ENCODE measurements around the gene ZNF444.
"Not testable (repeated sequence)": the region's sequence is repeated elsewhere in the genome, so short reads cannot be mapped to it uniquely, and the experiment has no call there.

ZNF444 gene

DNA sequence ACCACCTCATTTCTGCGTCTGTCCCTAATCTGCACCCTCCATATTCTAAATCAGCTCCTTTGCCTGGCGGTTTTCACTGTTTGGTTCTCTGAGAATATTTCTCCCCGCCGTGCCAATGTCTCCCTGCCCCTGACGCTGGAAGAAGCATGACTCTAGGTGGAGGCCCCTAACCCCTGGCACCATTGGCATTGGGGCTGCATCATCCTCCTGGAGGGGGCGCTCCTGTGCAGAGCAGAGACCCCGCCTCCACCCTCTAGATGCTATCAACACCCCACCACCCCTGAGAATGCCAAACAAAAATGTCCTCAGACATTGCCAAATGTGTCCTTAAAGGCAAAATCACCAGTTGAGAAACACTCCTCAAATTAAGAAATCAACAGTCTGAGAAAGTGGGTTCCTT is 50.0 kb downstream of the ZNF444 start:
- Histone ChIP-seq H3K27ac (no peak overlapping the region), H4K20me1 (no peaks in the 10 kb centered on the region), H3K9ac (no peak overlapping the region), H3K9me3 (no peaks in the 10 kb centered on the region), H3K4me2 (no peak overlapping the region), H3K4me1 (peaks cover under 1% of the 10 kb centered on the region), H3K36me3 (no peaks in the 10 kb centered on the region), H3K4me3 (no peak overlapping the region), H3K27me3 (no peaks in the 10 kb centered on the region)
- no peak for TF ChIP-seq Cebpa-rat (IDR thresholded peaks at IDR 0.05)

DNA sequence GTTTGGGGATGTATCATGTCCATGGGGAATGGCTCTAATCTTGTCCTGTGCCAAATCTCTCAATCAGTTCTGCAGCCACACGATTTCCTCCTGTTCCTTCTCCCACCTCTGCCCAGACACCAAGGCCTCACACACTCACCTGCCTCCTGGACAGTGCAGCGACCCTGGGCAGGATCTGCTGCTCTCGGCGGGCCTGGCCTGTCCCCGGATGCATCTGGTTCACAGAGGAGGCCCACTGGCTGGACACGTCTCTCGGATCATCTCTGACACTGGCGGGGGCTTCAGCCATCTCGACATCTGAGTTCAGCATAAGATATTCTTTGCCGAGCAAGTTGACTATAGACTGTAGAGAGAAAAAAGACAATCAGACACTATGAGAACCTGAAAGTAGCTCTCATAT is 50.6 kb downstream of the ZNF444 start:
- Histone ChIP-seq H4K20me1 (no peaks in the 10 kb centered on the region), H3K4me3 (no peak overlapping the region), H3K9ac (no peak overlapping the region), H3K4me1 (no peaks in the 10 kb centered on the region), H3K9me3 (no peaks in the 10 kb centered on the region), H3K36me3 (no peaks in the 10 kb centered on the region), H3K27me3 (no peaks in the 10 kb centered on the region), H3K4me2 (no peak overlapping the region), H3K27ac (no peak overlapping the region)
- TF ChIP-seq Cebpa-rat (IDR thresholded peaks at IDR 0.05), result no peak

DNA sequence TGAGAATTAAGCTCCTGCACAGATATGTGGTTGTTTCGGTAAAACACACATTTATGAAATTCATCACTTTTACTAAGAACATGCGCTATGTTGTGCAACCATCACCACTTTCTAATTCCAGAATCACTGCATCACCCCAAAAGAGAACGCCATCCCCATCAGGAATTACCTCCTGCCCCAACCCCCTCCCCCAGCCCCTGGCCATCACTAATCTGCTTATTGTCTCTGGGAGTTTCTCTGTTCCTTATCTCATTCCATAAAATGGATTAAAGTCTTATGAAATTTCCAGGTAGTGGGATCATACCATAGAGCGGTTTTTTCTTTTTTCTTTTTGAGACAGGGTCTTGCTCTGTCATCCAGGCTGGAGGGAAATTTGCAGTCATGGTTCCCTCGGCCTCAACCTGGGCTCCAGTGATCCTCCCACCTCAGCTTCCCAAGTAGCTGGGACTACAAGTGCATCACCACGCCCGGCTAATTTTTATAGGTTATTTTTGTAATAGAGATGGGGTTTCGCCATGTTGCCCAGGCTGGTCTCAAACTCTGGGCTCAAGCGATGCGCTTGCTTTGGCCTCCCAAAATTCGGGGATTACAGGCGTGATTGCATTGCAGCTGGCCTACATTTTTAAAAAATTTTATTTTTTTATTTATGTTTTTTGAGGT is 53.0 kb downstream of the ZNF444 start:
- H4K20me1 ChIP-seq, result no peaks in the 10 kb centered on the region
- no peak overlapping the region for H3K9ac ChIP-seq
- no peaks in the 10 kb centered on the region for H3K27me3 ChIP-seq
- H3K9me3 ChIP-seq, result no peaks in the 10 kb centered on the region
- H3K4me1 ChIP-seq, result no peaks in the 10 kb centered on the region
- no peaks in the 10 kb centered on the region for H3K36me3 ChIP-seq
- no peak overlapping the region for H3K4me2 ChIP-seq
- H3K27ac ChIP-seq, result no peak overlapping the region
- TF ChIP-seq Cebpa-rat (IDR thresholded peaks at IDR 0.05), result no peak
- no peak overlapping the region for H3K4me3 ChIP-seq

DNA sequence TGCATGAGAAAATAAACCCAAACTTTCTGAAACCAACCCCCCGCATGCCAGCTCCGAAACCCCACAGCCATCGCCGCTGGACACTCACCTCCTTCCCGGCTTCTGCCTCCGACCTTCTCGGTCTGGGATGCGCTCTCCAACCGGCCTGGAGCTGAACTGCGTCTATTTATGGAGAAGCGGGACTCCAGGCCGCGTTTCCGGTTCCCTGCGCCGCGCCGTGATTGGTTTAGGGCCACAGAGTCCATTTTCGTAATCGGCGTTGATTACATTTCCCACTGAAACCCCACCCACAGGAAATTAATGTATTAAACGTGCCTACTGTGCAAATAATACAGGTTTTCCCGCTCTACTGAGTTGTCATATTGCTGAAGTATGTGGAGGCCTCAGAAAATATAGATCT is 56.6 kb downstream of the ZNF444 start, which contains the start of gene ZSCAN5B:
ZSCAN5B (minus strand) TSS at position 138 of the 400 bp plus-strand sequence. CDS start 4,731 bp downstream, outside the sequence.
- not testable (repeated sequence) for H3K27ac ChIP-seq, H3K4me1 ChIP-seq, H3K9ac ChIP-seq, H4K20me1 ChIP-seq, H3K4me3 ChIP-seq, H3K27me3 ChIP-seq, H3K9me3 ChIP-seq, H3K4me2 ChIP-seq, H3K36me3 ChIP-seq

DNA sequence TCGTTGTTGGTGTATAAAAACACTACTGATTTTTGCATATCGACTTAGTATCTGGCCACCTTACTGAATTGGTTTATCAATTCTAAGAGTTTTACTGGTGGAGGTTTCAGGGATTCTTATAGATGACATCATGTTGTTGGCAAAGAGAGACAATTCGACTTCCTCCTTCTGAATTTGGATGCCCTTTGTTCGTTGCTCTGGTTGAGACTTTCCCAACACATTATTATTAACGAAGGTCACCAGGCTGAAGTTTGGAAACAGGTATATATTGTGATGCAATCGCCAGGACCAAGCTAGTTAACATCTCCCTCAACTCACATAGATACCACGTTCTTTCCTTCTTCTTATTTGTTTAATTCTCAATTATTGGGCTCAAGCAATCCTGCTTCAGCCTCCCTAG is 58.6 kb downstream of the ZNF444 start:
- no peak overlapping the region for H3K4me3 ChIP-seq
- no peak overlapping the region for H3K4me2 ChIP-seq
- no peak for TF ChIP-seq Cebpa-rat (IDR thresholded peaks at IDR 0.05)
- no peaks in the 10 kb centered on the region for H3K9me3 ChIP-seq
- H3K27me3 ChIP-seq, result no peaks in the 10 kb centered on the region
- H3K9ac ChIP-seq, result no peak overlapping the region
- H3K27ac ChIP-seq, result no peak overlapping the region
- no peaks in the 10 kb centered on the region for H4K20me1 ChIP-seq
- no peaks in the 10 kb centered on the region for H3K36me3 ChIP-seq
- H3K4me1 ChIP-seq, result no peaks in the 10 kb centered on the region

DNA sequence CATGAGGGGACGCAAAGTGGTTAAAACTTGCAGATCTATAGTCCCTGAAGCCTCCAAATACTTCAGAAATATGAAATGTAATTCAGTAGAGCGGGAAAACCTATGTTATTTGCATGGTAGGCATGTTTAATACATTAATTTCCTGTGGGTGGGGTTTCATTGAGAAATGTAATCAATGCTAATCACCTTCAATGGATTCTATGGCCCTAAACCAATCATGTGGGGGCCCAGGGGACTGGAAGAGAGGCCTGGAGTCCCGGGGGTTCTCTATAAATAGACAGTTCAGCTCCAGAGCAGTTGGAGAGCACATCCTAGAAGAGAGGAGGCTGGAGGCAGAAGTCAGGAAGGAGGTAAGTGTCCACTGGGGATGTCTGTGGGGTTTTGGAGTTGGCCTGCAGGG is 60.9 kb downstream of the ZNF444 start, which contains the start of gene ZSCAN5C:
ZSCAN5C (plus strand) TSS at position 301 of the 400 bp plus-strand sequence. CDS start 3,641 bp downstream, outside the sequence.
- Histone ChIP-seq H3K4me1 (no peaks in the 10 kb centered on the region), H3K27ac (no peak within 1 kb of the TSS), H3K4me2 (no peak within 1 kb of the TSS), H3K4me3 (no peak within 1 kb of the TSS), H3K27me3 (no peaks in the 10 kb centered on the region), H3K9ac (no peak within 1 kb of the TSS), H4K20me1 (no peaks in the 10 kb centered on the region), H3K36me3 (no peaks in the 10 kb centered on the region), H3K9me3 (no peaks in the 10 kb centered on the region)
- TF ChIP-seq Cebpa-rat (IDR thresholded peaks at IDR 0.05), result no peak

DNA sequence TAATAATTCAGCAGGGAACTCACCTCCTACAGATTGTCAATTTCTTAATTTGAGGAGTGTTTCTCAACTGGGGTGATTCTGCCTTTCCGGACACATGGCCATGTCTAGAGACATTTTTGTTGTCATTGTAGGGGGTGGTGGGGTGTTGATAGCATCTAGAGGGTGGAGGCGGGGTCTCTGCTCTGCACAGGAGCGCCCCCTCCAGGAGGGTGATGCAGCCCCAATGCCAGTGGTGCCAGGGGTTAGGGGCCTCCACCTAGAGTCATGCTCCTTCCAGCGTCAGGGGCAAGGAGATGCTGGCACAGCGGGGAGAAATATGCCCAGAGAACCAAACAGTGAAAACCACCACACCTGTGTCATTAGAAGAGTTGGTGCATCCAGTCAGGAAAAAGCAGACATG is 66.5 kb downstream of the ZNF444 start:
- not testable (repeated sequence) for H4K20me1 ChIP-seq, H3K4me3 ChIP-seq, H3K9ac ChIP-seq, H3K4me2 ChIP-seq, H3K27ac ChIP-seq, H3K36me3 ChIP-seq, H3K9me3 ChIP-seq, H3K27me3 ChIP-seq, H3K4me1 ChIP-seq

DNA sequence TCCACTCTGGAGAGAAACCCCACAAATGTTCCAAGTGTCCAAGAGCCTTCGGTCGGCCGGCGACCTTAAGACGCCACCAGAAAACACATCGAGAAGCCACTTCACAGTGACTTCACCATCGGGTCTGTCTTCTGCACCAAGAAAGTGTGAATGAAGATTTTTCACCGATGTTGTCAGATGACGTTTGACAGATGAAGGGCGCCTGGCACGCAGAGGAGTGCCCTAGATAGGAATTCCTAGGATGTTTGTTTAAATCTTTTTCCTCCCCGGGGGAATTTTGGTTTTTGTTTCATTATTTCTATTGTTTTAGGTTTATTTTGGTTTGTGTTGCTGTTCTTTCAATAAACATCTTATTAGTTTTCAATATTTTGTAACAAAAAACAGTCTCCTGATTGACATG is 68.0 kb downstream of the ZNF444 start:
- no peaks in the 10 kb centered on the region for H3K36me3 ChIP-seq
- H4K20me1 ChIP-seq, result no peaks in the 10 kb centered on the region
- no peak overlapping the region for H3K9ac ChIP-seq
- H3K27me3 ChIP-seq, result no peaks in the 10 kb centered on the region
- TF ChIP-seq Cebpa-rat (IDR thresholded peaks at IDR 0.05), result no peak
- no peak overlapping the region for H3K4me3 ChIP-seq
- no peak overlapping the region for H3K27ac ChIP-seq
- no peaks in the 10 kb centered on the region for H3K4me1 ChIP-seq
- H3K4me2 ChIP-seq, result no peak overlapping the region
- no peaks in the 10 kb centered on the region for H3K9me3 ChIP-seq

DNA sequence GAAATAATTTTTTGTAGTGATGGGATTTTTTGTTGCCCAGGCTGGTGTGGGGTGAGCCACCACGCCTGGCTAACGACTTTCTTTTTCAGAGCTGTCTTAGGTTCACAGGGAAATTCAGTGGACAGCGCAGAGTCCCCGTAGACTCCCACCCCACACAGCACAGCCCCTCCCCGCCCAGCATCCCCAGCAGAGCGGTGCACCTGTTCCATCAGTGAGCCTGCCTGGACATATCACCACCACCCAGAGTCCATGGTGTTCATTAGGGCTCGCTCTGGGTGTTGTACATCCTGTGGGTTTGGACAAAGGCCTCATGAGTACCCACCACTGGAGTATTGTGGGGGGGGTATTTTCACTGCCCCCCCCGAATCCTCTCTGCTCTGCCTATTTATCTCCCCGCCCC is 68.9 kb downstream of the ZNF444 start:
- H3K9me3 ChIP-seq, H3K27ac ChIP-seq, H3K4me1 ChIP-seq, H3K36me3 ChIP-seq, H3K4me3 ChIP-seq, H4K20me1 ChIP-seq, H3K4me2 ChIP-seq, H3K9ac ChIP-seq, H3K27me3 ChIP-seq: not testable (repeated sequence)
